Fibroblast of upper back skin (primary cell): ENCODE measurements around the gene ZFPM1.

Experiments used
- DNase-seq: peaks from one replicate; pipeline ENCODE4 v3.0.0-alpha.2; 2013

Gene ZFPM1

GRCh38 chr16:88578446-88579313, 125.6 kb downstream of the ZFPM1 start:
- no peak for DNase-seq

DNA sequence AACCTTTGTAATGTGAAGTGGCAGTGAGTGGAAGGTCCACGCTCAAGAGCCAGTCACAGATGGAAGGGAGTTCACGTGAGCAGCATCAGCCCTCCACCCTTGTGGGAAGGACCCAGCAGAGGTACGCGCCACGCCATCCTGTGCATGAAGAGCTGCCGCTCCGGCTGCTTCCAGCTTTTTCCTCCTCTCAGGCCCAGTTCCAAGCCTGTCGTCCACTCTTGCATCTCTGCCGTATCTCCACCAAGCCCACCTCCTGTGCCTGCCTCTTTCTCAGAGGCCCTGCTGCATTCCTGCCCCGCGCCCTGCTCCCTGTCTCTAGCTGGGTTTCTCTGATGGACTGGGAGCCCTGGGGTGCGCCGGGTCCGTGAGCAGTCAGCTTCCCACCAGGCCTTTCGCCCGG, 127.3 kb downstream of the ZFPM1 start:
- no peak for DNase-seq

DNA sequence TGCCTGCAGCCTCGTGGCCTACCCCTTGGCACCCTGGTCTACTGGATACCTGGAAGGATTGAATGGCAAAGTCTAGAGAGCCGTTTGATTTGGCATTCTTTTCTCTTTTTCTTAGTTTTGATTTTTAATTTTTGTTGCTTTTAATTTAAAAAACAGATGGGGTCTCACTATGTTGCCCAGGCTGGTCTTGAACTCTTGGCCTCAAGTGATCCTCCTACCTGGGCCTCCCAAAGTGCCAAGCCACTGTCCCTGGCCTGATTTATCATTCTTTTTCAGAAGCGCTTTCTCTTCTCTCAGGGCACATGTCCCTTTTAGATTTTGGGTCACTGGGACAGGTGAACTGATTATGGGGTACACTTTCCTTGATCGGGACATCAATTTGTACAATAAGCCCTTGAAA, 128.0 kb downstream of the ZFPM1 start:
- no peak for DNase-seq

DNA sequence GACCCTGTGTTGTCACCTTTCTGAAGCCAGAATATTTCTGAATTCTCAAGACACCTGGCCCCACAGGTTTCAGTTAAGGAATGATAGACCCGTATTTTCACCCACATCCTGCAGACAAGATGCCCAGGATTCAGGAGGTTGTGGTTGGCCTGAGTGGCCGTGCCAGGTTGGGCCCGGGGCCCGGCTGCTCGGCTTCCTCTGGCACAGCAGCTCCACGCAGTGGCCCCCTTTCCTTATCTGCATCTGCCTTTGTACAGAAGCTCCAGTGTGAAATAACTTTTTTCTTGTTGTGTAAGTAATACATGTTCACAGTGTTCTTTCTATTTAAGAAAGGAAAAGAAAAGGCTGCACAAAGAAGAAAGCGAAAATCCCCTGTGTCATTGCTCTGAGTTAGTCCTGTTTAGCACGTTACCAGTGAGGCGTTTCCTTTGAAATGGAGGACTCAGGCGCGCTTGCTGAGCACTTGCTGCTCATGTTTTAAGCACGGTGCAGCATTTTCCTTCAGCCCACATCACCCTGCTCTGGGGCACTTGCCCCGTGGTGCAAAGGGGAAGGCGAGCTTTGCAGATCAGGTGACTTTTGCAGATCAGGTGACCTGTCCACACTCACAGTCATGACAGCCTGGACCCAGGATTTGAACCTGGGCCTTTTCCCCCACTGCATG, 130.0 kb downstream of the ZFPM1 start:
- DNase-seq: no peak

DNA sequence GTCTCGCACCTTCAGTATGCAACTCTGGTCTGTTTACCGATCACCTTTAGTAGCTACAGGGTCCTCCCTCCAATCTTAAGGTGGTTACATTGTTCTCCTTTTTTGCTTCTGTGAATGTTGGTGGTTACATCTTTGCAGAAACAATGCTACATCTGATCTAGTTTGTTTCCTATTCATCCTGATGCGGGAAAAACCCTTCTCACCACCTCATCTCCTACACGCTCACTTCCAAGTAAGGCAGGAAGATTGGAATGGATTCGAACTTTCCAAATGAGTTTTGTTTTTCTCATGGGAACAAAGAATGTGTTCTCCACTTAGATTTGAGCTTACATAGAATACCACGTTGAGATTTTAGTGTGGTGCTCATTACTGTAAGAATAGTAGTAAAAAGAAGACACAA, 131.6 kb downstream of the ZFPM1 start:
- DNase-seq: no peak

DNA sequence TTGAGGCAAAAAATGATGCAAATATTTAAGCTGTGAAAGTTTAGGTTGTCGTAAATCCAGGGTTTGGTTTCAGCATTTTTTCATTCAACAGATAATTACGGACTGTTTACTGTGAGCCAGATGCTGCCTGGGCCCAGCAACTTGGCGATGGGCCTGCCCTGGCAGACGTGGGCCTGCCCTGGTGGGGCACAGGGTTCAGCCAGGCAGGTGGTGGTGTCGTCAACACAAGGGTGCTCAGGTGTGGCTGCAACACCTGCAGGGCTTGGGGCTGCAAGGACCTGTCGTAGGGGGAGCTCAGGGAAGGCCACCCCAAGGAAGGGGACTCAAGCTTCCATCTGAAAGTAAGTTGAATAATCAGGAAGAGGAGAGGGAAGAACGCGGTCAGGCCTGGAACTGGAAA, 132.2 kb downstream of the ZFPM1 start:
- no peak for DNase-seq

DNA sequence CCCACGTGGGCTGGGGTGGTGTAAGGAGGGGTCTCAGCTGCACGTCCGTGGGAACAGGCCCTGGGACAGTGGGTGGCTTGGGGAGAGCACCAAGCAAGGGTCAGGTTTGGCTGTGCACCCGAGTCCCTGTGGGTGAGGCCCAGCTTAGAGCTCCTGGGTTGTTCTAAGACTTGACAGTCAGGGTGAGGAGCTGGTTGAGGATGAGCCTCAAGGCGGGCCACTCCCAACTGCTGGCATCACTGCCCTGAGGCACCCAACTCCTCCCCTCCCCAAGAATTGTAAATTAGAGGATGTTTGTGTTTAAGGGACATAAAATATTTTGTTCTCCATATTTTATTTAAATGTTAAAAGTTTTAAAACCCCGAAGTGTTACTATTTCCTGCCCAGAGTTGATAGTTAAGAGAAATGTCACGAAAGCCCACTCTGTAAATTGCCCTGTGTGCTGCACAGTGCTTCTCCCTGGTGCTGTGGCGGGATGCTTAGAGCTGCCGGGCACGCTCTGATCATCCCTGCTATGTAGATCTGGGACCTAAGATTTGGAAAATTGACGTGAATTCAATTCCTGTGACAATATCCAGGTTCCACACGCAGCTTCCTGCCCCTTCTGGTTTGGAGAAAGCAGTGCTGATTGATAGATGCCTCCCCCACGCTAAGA, 133.0 kb downstream of the ZFPM1 start:
- DNase-seq: no peak
